GM23248 (cell line): ENCODE data around the gene SDC1. TPM values are rescaled to one million over a fixed set of nuclear protein-coding genes. Genes with fewer than 3 reads are reported as not detected.

Source experiments
- DNase-seq: peaks from one replicate; pipeline ENCODE4 v3.0.0-alpha.2; 2015
- H2AFZ ChIP-seq: fragments of 200-600 bp; sonication (generic); 2 replicates; pipeline ENCODE4 v1.6.1; 2016; ENCODE audit warnings: antibody characterized with exemption
- H3F3A ChIP-seq: fragments of 200-600 bp; sonication (generic); 2 replicates; pipeline ENCODE4 v1.6.1; 2016; ENCODE audit warnings: mild to moderate bottlenecking, antibody characterized with exemption, mixed run types; ENCODE audit not compliant: insufficient read depth
- H3K27ac ChIP-seq: fragments of 200-600 bp; sonication (generic); 2 replicates; pipeline ENCODE4 v1.5.1; 2016; ENCODE audit warnings: mild to moderate bottlenecking
- H3K27me3 ChIP-seq: fragments of 200-600 bp; sonication (generic); replicated peaks from 2 replicates; pipeline ENCODE4 v1.6.1; 2016; ENCODE audit warnings: mild to moderate bottlenecking; ENCODE audit not compliant: insufficient read depth
- H3K36me3 ChIP-seq: fragments of 200-600 bp; sonication (generic); 2 replicates; pipeline ENCODE4 v1.6.1; 2016; ENCODE audit warnings: low read depth, mild to moderate bottlenecking
- H3K4me1 ChIP-seq: fragments of 200-600 bp; sonication (generic); 2 replicates; pipeline ENCODE4 v1.6.1; 2016; ENCODE audit warnings: mild to moderate bottlenecking; ENCODE audit not compliant: insufficient read depth
- H3K4me2 ChIP-seq: fragments of 200-600 bp; sonication (generic); one replicate; pipeline ENCODE4 v1.6.1; 2016; ENCODE audit warnings: mild to moderate bottlenecking; ENCODE audit not compliant: unreplicated experiment
- H3K4me3 ChIP-seq: fragments of 200-600 bp; sonication (generic); 2 replicates; pipeline ENCODE4 v1.5.1; 2016; ENCODE audit warnings: mild to moderate bottlenecking
- H3K79me2 ChIP-seq: fragments of 200-600 bp; sonication (generic); 2 replicates; pipeline ENCODE4 v1.6.1; 2016; ENCODE audit warnings: mild to moderate bottlenecking; ENCODE audit not compliant: insufficient read depth
- H3K9ac ChIP-seq: fragments of 200-600 bp; sonication (generic); 2 replicates; pipeline ENCODE4 v1.6.1; 2016; ENCODE audit warnings: mild to moderate bottlenecking
- H3K9me2 ChIP-seq: fragments of 200-600 bp; sonication (generic); 2 replicates; pipeline ENCODE4 v1.6.1; 2016; ENCODE audit warnings: mixed run types, mild to moderate bottlenecking, moderate library complexity; ENCODE audit not compliant: insufficient read depth
- H3K9me3 ChIP-seq: fragments of 200-600 bp; sonication (generic); one replicate; pipeline ENCODE4 v1.6.1; 2017; ENCODE audit warnings: low read depth
- H4K20me1 ChIP-seq: fragments of 200-600 bp; sonication (generic); 2 replicates; pipeline ENCODE4 v1.6.0; 2016; ENCODE audit not compliant: insufficient read depth
- EZH2 ChIP-seq: fragments of 200-600 bp; sonication (generic); IDR thresholded peaks from 2 replicates; pipeline ENCODE4 v1.6.1; 2018; ENCODE audit warnings: antibody characterized with exemption, mild to moderate bottlenecking; ENCODE audit not compliant: insufficient read depth, poor library complexity, severe bottlenecking
- EZH2phosphoT487 ChIP-seq: fragments of 200-600 bp; sonication (generic); IDR thresholded peaks from 2 replicates; pipeline ENCODE4 v1.6.1; 2018; ENCODE audit warnings: antibody characterized with exemption, moderate library complexity, mild to moderate bottlenecking, low read depth; ENCODE audit not compliant: insufficient read depth
- WGBS, 2 experiments: methylation state at CpG; one replicate each; pipeline ENCODE4 v1.1.6; 2015 to 2017; ENCODE audit warnings: low lambda C conversion rate in 2 of 2, low coverage in 1 of 2; ENCODE audit errors: missing lambda C conversion rate in 2 of 2; 5-methylcytosine and 5-hydroxymethylcytosine counted together
- in situ Hi-C: fragments of 300-500 bp; cut with MboI; formaldehyde crosslinking; loops from 2 replicates; pipeline ENCODE4 v1.15.0; 2020
- polyA plus RNA-seq: library from polyadenylated mRNA; unstranded; fragments of >200 nt; fragmentation: Nextera tagmentation; extraction: Ambion mirVana; gene quantifications from 2 replicates; pipeline ENCODE4 v1.2.1, GENCODE V29; 2016
- total RNA-seq: library from RNA; depleted of rRNA; stranded (reverse); fragments of >200 nt; shearing (Covaris generic); gene quantifications from 2 replicates; pipeline ENCODE4 v1.2.3, GENCODE V29; 2014

The SDC1 gene
- total and polyA plus RNA-seq, 2 experiments from 2014 or later: 24.5 to 33.1 TPM

GRCh38 chr2:20212871-20213503 is 11.9 kb downstream of the SDC1 start:
- Histone ChIP-seq H2AFZ (no peak overlapping the region), H3K9me2 (no peaks in the 10 kb centered on the region), H3K9ac (no peak overlapping the region), H4K20me1 (no peaks in the 10 kb centered on the region), H3K9me3 (no peaks in the 10 kb centered on the region), H3F3A (no peaks in the 10 kb centered on the region), H3K27ac (no peak overlapping the region), H3K27me3 (no peaks in the 10 kb centered on the region), H3K4me1 (no peaks in the 10 kb centered on the region), H3K4me3 (no peak overlapping the region), H3K4me2 (no peak overlapping the region), H3K36me3 (no peaks in the 10 kb centered on the region), H3K79me2 (no peaks in the 10 kb centered on the region)
- in situ Hi-C loops: no loop called here
- 89 to 90% methylated on average over 12 to 16 of the region's 16 CpGs for WGBS, 2 experiments
- no peak for DNase-seq
- TF ChIP-seq EZH2phosphoT487 (no peak), EZH2 (no peak)

- Histone ChIP-seq H3K27ac (no peak overlapping the region), H3K79me2 (no peaks in the 10 kb centered on the region), H3K9me2 (no peaks in the 10 kb centered on the region), H3K4me3 (no peak overlapping the region), H3K27me3 (no peaks in the 10 kb centered on the region), H3K36me3 (no peaks in the 10 kb centered on the region), H4K20me1 (no peaks in the 10 kb centered on the region), H2AFZ (no peak overlapping the region), H3K9ac (no peak overlapping the region), H3K4me2 (no peak overlapping the region), H3F3A (no peaks in the 10 kb centered on the region), H3K9me3 (no peaks in the 10 kb centered on the region), H3K4me1 (no peaks in the 10 kb centered on the region)
- in situ Hi-C loops: no loop called here
- WGBS, 2 experiments: 80 to 82% methylated on average over 11 of the region's 11 CpGs
- no peak for DNase-seq
- no peak for TF ChIP-seq EZH2
- no peak for TF ChIP-seq EZH2phosphoT487
Observed at GRCh38 chr2:20212459-20212870, 12.5 kb downstream of the SDC1 start.

GRCh38 chr2:20211860-20212458 is 13.0 kb downstream of the SDC1 start:
- no peaks in the 10 kb centered on the region for H3K9me3 ChIP-seq
- no peak overlapping the region for H3K4me3 ChIP-seq
- no peak overlapping the region for H2AFZ ChIP-seq
- no peak overlapping the region for H3K4me2 ChIP-seq
- DNase-seq: no peak
- no peaks in the 10 kb centered on the region for H4K20me1 ChIP-seq
- H3K79me2 ChIP-seq: no peaks in the 10 kb centered on the region
- no peaks in the 10 kb centered on the region for H3K9me2 ChIP-seq
- in situ Hi-C loops: no loop called here
- H3K9ac ChIP-seq: no peak overlapping the region
- H3F3A ChIP-seq: no peaks in the 10 kb centered on the region
- H3K4me1 ChIP-seq: no peaks in the 10 kb centered on the region
- H3K36me3 ChIP-seq: no peaks in the 10 kb centered on the region
- no peak for TF ChIP-seq EZH2phosphoT487
- TF ChIP-seq EZH2: no peak
- WGBS, 2 experiments: 94 to 95% methylated on average over 13 to 14 of the region's 14 CpGs
- no peaks in the 10 kb centered on the region for H3K27me3 ChIP-seq
- H3K27ac ChIP-seq: no peak overlapping the region

- Histone ChIP-seq H3K36me3 (no peaks in the 10 kb centered on the region), H3K9me2 (no peaks in the 10 kb centered on the region), H3F3A (no peaks in the 10 kb centered on the region), H3K9me3 (no peaks in the 10 kb centered on the region), H3K4me1 (no peaks in the 10 kb centered on the region), H4K20me1 (no peaks in the 10 kb centered on the region), H2AFZ (no peak overlapping the region), H3K27ac (no peak overlapping the region), H3K4me3 (no peak overlapping the region), H3K4me2 (no peak overlapping the region), H3K9ac (no peak overlapping the region), H3K79me2 (no peaks in the 10 kb centered on the region), H3K27me3 (no peaks in the 10 kb centered on the region)
- no peak for TF ChIP-seq EZH2phosphoT487
- no peak for TF ChIP-seq EZH2
- DNase-seq: no peak
- WGBS, 2 experiments: 90 to 96% methylated on average over 10 to 12 of the region's 12 CpGs
- in situ Hi-C loops: no loop called here
Observed at GRCh38 chr2:20211420-20211819, 13.5 kb downstream of the SDC1 start.
